SK-N-SH (cell line): ENCODE measurements around the gene RAB10. TPM values are rescaled to one million over a fixed set of nuclear protein-coding genes. Genes with fewer than 3 reads are reported as not detected.

Source experiments
- CTCF ChIA-PET: fragments of 300-600, 350-600 bp; formaldehyde crosslinking; extraction: SDS; loops from one replicate; lab custom pipeline; 2021; lab: Yijun Ruan, JAX
- POLR2A ChIA-PET: fragments of 350-600 bp; sonication (Branson Sonifier 250); formaldehyde crosslinking; extraction: SDS; loops from one replicate; lab custom pipeline; 2020; ENCODE audit warnings: antibody characterized with exemption, inconsistent platforms; lab: Yijun Ruan, JAX
- DNase-seq: peaks from one replicate; pipeline ENCODE4 v3.0.0; 2012
- H2AFZ ChIP-seq: fragments of 200-600 bp; sonication (generic); 2 replicates; pipeline ENCODE4 v1.8.1; 2016; ENCODE audit warnings: antibody characterized with exemption, mild to moderate bottlenecking, low read depth
- H3F3A ChIP-seq: fragments of 200-600 bp; sonication (generic); replicated peaks from 2 replicates; pipeline ENCODE3; 2016; ENCODE audit warnings: antibody characterized with exemption, mild to moderate bottlenecking; ENCODE audit not compliant: insufficient read depth
- H3K27ac ChIP-seq, 2 experiments: fragments of 200-500 bp in 1 of 2; fragments of 200-600 bp in 1 of 2; sonication (Bioruptor generic) in 1 of 2; sonication (generic), shearing (Covaris generic) in 1 of 2; 2 replicates each; pipeline versions ENCODE4 v1.5.1 to v1.6.1; 2014 to 2016; ENCODE audit warnings: low read depth in 2 of 2, inconsistent platforms in 1 of 2, low read length in 1 of 2, mild to moderate bottlenecking in 1 of 2, mixed read lengths in 1 of 2
- H3K27me3 ChIP-seq: fragments of 200-600 bp; sonication (generic), shearing (Covaris generic); 2 replicates; pipeline ENCODE4 v1.6.1; 2016; ENCODE audit warnings: mixed run types; ENCODE audit not compliant: insufficient read depth
- H3K36me3 ChIP-seq, 2 experiments: fragments of 200-500 bp in 1 of 2; fragments of 200-600 bp in 1 of 2; sonication (Bioruptor generic) in 1 of 2; sonication (generic) in 1 of 2; replicated peaks in 1 of 2; 2 replicates each; pipeline versions ENCODE3 to v1.5.1; 2014 to 2016; ENCODE audit warnings: low read length in 1 of 2, mild to moderate bottlenecking in 1 of 2; ENCODE audit not compliant: insufficient read depth in 2 of 2, control insufficient read depth in 1 of 2
- H3K4me1 ChIP-seq, 2 experiments: fragments of 200-500 bp in 1 of 2; fragments of 200-600 bp in 1 of 2; sonication (Bioruptor generic) in 1 of 2; sonication (generic), shearing (Covaris generic) in 1 of 2; 2 replicates each; pipeline versions ENCODE4 v1.5.1 to v1.6.1; 2014 to 2016; ENCODE audit warnings: low read depth in 1 of 2, low read length in 1 of 2, mixed run types in 1 of 2; ENCODE audit not compliant: insufficient read depth in 2 of 2, control insufficient read depth in 1 of 2
- H3K4me2 ChIP-seq: fragments of 200-600 bp; sonication (generic), shearing (Covaris generic); 2 replicates; pipeline ENCODE4 v1.6.1; 2017; ENCODE audit warnings: mixed run types
- H3K4me3 ChIP-seq, 2 experiments: fragments of 200-500 bp in 1 of 2; fragments of 200-600 bp in 1 of 2; sonication (Bioruptor generic) in 1 of 2; sonication (generic), shearing (Covaris generic) in 1 of 2; 2 replicates each; pipeline versions ENCODE4 v1.5.1 to v1.8.1; 2014 to 2016; ENCODE audit warnings: low read depth in 2 of 2, inconsistent platforms in 1 of 2, low read length in 1 of 2, mild to moderate bottlenecking in 1 of 2, mixed read lengths in 1 of 2, moderate library complexity in 1 of 2
- H3K79me2 ChIP-seq: fragments of 200-600 bp; sonication (generic); 2 replicates; pipeline ENCODE4 v1.8.1; 2017; ENCODE audit warnings: mild to moderate bottlenecking; ENCODE audit not compliant: insufficient read depth
- H3K9ac ChIP-seq: fragments of 200-600 bp; sonication (generic); 2 replicates; pipeline ENCODE4 v1.6.1; 2017; ENCODE audit warnings: mixed run types
- H3K9me2 ChIP-seq: fragments of 200-600 bp; sonication (generic); 2 replicates; pipeline ENCODE4 v1.6.1; 2017; ENCODE audit warnings: mixed run types
- H3K9me3 ChIP-seq: fragments of 200-600 bp; sonication (generic); 2 replicates; pipeline ENCODE4 v1.6.1; 2017; ENCODE audit warnings: mixed run types, mild to moderate bottlenecking, moderate library complexity
- H4K20me1 ChIP-seq: fragments of 200-600 bp; sonication (generic); 2 replicates; pipeline ENCODE4 v1.6.1; 2017; ENCODE audit warnings: mild to moderate bottlenecking, mixed run types; ENCODE audit not compliant: insufficient read depth
- CTCF ChIP-seq: fragments of 200-600 bp; sonication (generic); IDR thresholded peaks from 2 replicates; pipeline ENCODE4 v1.6.1; 2017; ENCODE audit warnings: antibody characterized with exemption, mild to moderate bottlenecking, moderate library complexity
- EP300 ChIP-seq, 2 experiments: IDR thresholded peaks; 2 replicates each; pipeline versions ENCODE4 v1.4.0 to v1.6.1; 2012; ENCODE audit warnings: borderline replicate concordance in 1 of 2, low read depth in 1 of 2, low read length in 1 of 2
- FOSL2 ChIP-seq: IDR thresholded peaks from 2 replicates; pipeline ENCODE4 v1.4.0; 2012; ENCODE audit warnings: low read depth, mild to moderate bottlenecking, moderate library complexity, borderline replicate concordance
- FOXM1 ChIP-seq: IDR thresholded peaks from 2 replicates; pipeline ENCODE4 v1.4.0; 2012; ENCODE audit warnings: low read depth, mild to moderate bottlenecking
- IRF3 ChIP-seq: fragments of 150-350 bp; IDR thresholded peaks from 2 replicates; pipeline ENCODE4 v1.6.1; 2016; ENCODE audit warnings: mild to moderate bottlenecking, low read depth, low read length
- JUND ChIP-seq: IDR thresholded peaks from 2 replicates; pipeline ENCODE4 v1.4.0; 2012
- MEF2A ChIP-seq: IDR thresholded peaks from 2 replicates; pipeline ENCODE4 v1.4.0; 2012; ENCODE audit warnings: low read depth, borderline replicate concordance
- MXI1 ChIP-seq: IDR thresholded peaks from 2 replicates; pipeline ENCODE4 v1.6.1; 2012; ENCODE audit warnings: mild to moderate bottlenecking, low read depth, low read length, improper control_type of control experiment
- NRF1 ChIP-seq: IDR thresholded peaks from 2 replicates; pipeline ENCODE4 v1.6.1; 2012; ENCODE audit warnings: low read depth, mild to moderate bottlenecking, low read length
- POLR2AphosphoS5 ChIP-seq: IDR thresholded peaks from 2 replicates; pipeline ENCODE4 v1.6.1; 2012; ENCODE audit warnings: low read depth, low read length
- RAD21 ChIP-seq: IDR thresholded peaks from 2 replicates; pipeline ENCODE4 v1.6.1; 2012; ENCODE audit warnings: mild to moderate bottlenecking, low read length
- RFX5 ChIP-seq: IDR thresholded peaks from 2 replicates; pipeline ENCODE4 v1.6.1; 2012; ENCODE audit warnings: mild to moderate bottlenecking, improper control_type of control experiment, low read length
- SIN3A ChIP-seq: IDR thresholded peaks from 2 replicates; pipeline ENCODE4 v1.6.1; 2012; ENCODE audit warnings: low read depth, mild to moderate bottlenecking, low read length, moderate library complexity, borderline replicate concordance
- SMC3 ChIP-seq: IDR thresholded peaks from 2 replicates; pipeline ENCODE4 v1.6.1; 2012; ENCODE audit warnings: low read depth, low read length, improper control_type of control experiment
- TAF1 ChIP-seq: IDR thresholded peaks from 2 replicates; pipeline ENCODE4 v1.6.1; 2012; ENCODE audit warnings: low read depth, mild to moderate bottlenecking, low read length, moderate library complexity, borderline replicate concordance
- TCF12 ChIP-seq: IDR thresholded peaks from 2 replicates; pipeline ENCODE4 v1.4.0; 2012
- TEAD4 ChIP-seq: IDR thresholded peaks from 2 replicates; pipeline ENCODE4 v1.4.0; 2012; ENCODE audit warnings: mild to moderate bottlenecking, borderline replicate concordance; ENCODE audit not compliant: insufficient read depth
- USF1 ChIP-seq: IDR thresholded peaks from 2 replicates; pipeline ENCODE4 v1.4.0; 2012; ENCODE audit warnings: low read depth, borderline replicate concordance
- USF2 ChIP-seq: fragments of 150-350 bp; IDR thresholded peaks from 2 replicates; pipeline ENCODE4 v1.6.1; 2017; ENCODE audit warnings: antibody characterized with exemption, low read length, low read depth, borderline replicate concordance
- WGBS: methylation state at CpG from one replicate; pipeline ENCODE4 v1.1.6; 2017; ENCODE audit warnings: low lambda C conversion rate; 5-methylcytosine and 5-hydroxymethylcytosine counted together
- polyA plus RNA-seq, 3 experiments: library from polyadenylated mRNA; depleted of rRNA; stranded (reverse); fragments of >200 nt; gene quantifications; 2 replicates each; pipeline ENCODE4 v1.2.3, GENCODE V29; 2012

The RAB10 gene
- polyA plus RNA-seq, 1 of the 3 experiments (the other 2 are of a cell fraction), result 47.5 TPM

DNA sequence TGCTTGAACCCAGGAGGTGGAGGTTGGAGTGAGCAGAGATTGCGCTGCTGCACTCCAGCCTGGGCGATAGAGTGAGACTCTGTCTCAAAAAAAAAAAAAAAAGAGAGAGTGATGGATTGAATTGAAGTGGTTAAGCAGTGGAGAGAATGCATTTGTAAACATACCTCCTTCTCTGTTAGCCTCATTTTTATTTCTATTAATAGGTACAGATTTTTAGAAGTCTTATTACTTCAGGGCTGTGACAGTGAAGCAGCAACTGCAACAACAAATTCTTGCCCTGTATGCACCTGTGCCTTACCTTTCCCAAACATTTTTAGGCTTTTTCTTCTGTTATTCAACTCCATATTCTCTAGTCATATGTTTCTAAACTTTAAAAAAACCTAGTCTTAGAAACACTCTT, 55.5 kb downstream of the RAB10 start:
- peaks cover 4 to 16% of the 10 kb centered on the region in 2 experiments for H3K36me3 ChIP-seq
- no peak for DNase-seq
- H3K9me3 ChIP-seq, result no peaks in the 10 kb centered on the region
- H3K27ac ChIP-seq, result no peak overlapping the region
- H3K79me2 ChIP-seq, result peaks cover 98% of the 10 kb centered on the region
- H2AFZ ChIP-seq, result no peak overlapping the region
- ChIA-PET POLR2A (no interaction called here), CTCF (interaction anchor here (3.2 kb wide), 1 partner anchor 138 kb away, joined by 17 read pairs; no protein-coding TSS in a partner anchor)
- no peak overlapping the region for H3K4me2 ChIP-seq
- peaks cover 14% of the 10 kb centered on the region for H3F3A ChIP-seq
- 92% methylated on average over 2 of the region's 2 CpGs for WGBS
- H3K9ac ChIP-seq, result no peak overlapping the region
- no peak overlapping the region for H3K4me3 ChIP-seq
- peaks cover 0 to 8% of the 10 kb centered on the region in 2 experiments; a peak in 2 of 4 replicates for H3K4me1 ChIP-seq
- H3K27me3 ChIP-seq, result no peaks in the 10 kb centered on the region
- peaks cover 94% of the 10 kb centered on the region for H4K20me1 ChIP-seq
- H3K9me2 ChIP-seq, result no peaks in the 10 kb centered on the region
- no peak for TF ChIP-seq TAF1
- no peak for TF ChIP-seq MXI1
- no peak for TF ChIP-seq POLR2AphosphoS5
- TF ChIP-seq TEAD4, result no peak
- no peak for TF ChIP-seq TCF12
- TF ChIP-seq RAD21, result no peak
- no peak for TF ChIP-seq USF1
- TF ChIP-seq FOXM1, result no peak
- TF ChIP-seq CTCF, result no peak
- TF ChIP-seq SIN3A, result no peak

DNA sequence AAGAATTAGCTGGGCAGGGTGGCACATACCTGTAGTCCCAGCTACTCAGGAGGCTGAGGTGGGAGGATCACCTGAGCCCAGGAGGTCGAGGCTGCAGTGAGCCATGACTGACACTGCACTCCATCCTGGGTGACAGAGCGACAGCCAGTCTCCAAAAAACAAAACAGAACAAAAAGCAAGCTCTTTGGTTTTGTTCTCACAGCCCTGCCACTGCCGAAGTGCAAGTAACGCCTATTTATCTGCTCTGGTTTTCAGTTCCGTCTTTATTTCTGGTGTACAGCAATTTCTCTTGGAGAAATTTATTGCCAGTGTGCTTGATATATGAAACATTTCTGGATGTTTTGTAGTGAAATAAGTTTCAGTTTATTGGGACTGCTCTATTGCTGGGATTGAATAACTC, 61.9 kb downstream of the RAB10 start:
- H4K20me1 ChIP-seq, result peaks cover 94% of the 10 kb centered on the region
- CTCF ChIA-PET, result interaction anchor here (0.8 to 2.6 kb wide), 4 partner anchors 8 to 50 kb away, joined by 3 to 10 read pairs (median 4); no protein-coding TSS in a partner anchor
- no peak for TF ChIP-seq MXI1
- TF ChIP-seq RAD21, result no peak
- no peak for TF ChIP-seq SIN3A
- no peak for TF ChIP-seq FOSL2
- TF ChIP-seq EP300 (IDR thresholded peaks at IDR 0.05; ENCODE audit: borderline replicate concordance in 1 of 2, low read depth in 1 of 2, low read length in 1 of 2), result no peak
- TF ChIP-seq USF2, result no peak
- no peak for TF ChIP-seq MEF2A
- TF ChIP-seq JUND, result no peak
- no peak for TF ChIP-seq POLR2AphosphoS5
- no peak for TF ChIP-seq USF1
- TF ChIP-seq SMC3, result no peak
- TF ChIP-seq FOXM1, result no peak
- no peak for TF ChIP-seq RFX5
- TF ChIP-seq IRF3, result no peak
- no peak for TF ChIP-seq NRF1

More for the DNA sequence above, 61.9 kb downstream of the RAB10 start:
- POLR2A ChIA-PET, result no interaction called here
- DNase-seq, result no peak
- Histone ChIP-seq H3K27ac (no peak overlapping the region), H3K9me3 (no peaks in the 10 kb centered on the region), H3K79me2 (peaks cover 100% of the 10 kb centered on the region), H3K4me1 (peaks cover 0 to 5% of the 10 kb centered on the region in 2 experiments; a peak in 2 of 4 replicates), H3K27me3 (no peaks in the 10 kb centered on the region), H3K36me3 (peaks cover 13 to 41% of the 10 kb centered on the region in 2 experiments), H2AFZ (no peak overlapping the region), H3K9ac (no peak overlapping the region), H3F3A (peaks cover 3% of the 10 kb centered on the region), H3K9me2 (no peaks in the 10 kb centered on the region), H3K4me2 (no peak overlapping the region), H3K4me3 (no peak overlapping the region)
- 99% methylated on average over 5 of the region's 5 CpGs for WGBS
